Activated naive CD4-positive, alpha-beta T cell treated with anti-CD3 and anti-CD28 coated beads for 36 hours (primary cell): ENCODE data around the gene ABCD1. TPM values are rescaled to one million over a fixed set of nuclear protein-coding genes. Genes with fewer than 3 reads are reported as not detected.

Experiments used
- CTCF ChIA-PET: fragments of 350-600 bp; sonication (Branson Sonifier 250); formaldehyde crosslinking; loops from one replicate; lab custom pipeline; 2021; ENCODE audit warnings: antibody characterized with exemption; lab: Charles Lee
- DNase-seq: peaks from one replicate; pipeline ENCODE4 v3.0.0-alpha.2; 2020
- H3K27ac Mint-ChIP-seq: one replicate; pipeline ENCODE4 v1.8.0; 2021; ENCODE audit warnings: mild to moderate bottlenecking, mixed read lengths
- H3K27me3 Mint-ChIP-seq: one replicate; pipeline ENCODE4 v1.8.0; 2021; ENCODE audit warnings: low read depth, mixed read lengths
- H3K36me3 Mint-ChIP-seq: one replicate; pipeline ENCODE4 v1.8.0; 2021; ENCODE audit warnings: low read depth, mixed read lengths
- H3K4me1 Mint-ChIP-seq: one replicate; pipeline ENCODE4 v1.8.0; 2021; ENCODE audit warnings: low read depth, mixed read lengths
- H3K4me3 Mint-ChIP-seq: one replicate; pipeline ENCODE4 v1.8.0; 2021; ENCODE audit warnings: mild to moderate bottlenecking, moderate library complexity, mixed read lengths
- H3K9me3 Mint-ChIP-seq: one replicate; pipeline ENCODE4 v1.8.0; 2021; ENCODE audit warnings: mixed read lengths
- intact Hi-C: fragments of 100-400 bp; cut with micrococcal nuclease; formaldehyde crosslinking; loops from one replicate; pipeline ENCODE4 v1.15.1; 2023
- total RNA-seq, 2 experiments: library from RNA; stranded (reverse); gene quantifications; one replicate each; pipeline ENCODE4 v1.2.3, GENCODE V29; 2021

Gene ABCD1
- total RNA-seq, 2 experiments from 2014 or later = 2.5 to 3.4 TPM

DNA sequence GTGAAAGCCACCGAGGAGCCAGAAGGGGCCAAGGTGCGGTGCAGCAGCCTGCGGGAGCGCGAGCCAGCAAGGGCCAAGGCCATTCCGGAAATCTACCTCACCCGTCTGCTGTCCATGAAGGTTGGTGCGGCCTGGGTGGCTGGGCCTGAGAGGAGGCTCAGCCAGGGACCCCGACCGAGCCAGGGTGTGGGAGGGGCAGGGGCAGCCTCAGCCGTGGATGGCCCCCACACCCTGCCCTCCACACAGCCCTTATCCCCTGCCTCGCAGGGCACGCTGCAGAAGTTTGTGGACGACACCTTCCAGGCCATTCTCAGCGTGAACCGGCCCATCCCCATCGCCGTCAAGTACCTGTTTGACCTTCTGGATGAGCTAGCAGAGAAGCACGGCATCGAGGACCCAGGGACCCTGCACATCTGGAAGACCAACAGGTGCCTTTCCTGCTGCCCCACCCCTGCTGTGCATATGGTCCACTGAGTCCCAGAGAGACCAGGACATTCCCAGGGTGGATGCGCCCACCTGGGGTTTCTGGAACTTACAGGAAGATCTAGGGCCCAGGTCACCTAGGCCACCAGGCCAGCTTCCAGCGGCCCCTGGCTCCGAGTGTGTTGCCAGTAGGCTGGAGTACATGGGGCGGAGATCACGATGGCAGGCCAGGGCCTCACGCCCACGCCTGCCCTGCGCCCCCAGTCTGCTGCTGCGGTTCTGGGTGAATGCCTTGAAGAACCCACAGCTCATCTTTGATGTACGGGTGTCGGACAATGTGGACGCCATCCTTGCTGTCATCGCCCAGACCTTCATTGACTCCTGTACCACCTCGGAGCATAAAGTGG is 52.8 kb downstream of the ABCD1 start:
- no peak overlapping the region for H3K4me3 Mint-ChIP-seq
- intact Hi-C loops = no loop called here
- H3K27me3 Mint-ChIP-seq = peaks cover 5% of the 10 kb centered on the region
- no peaks in the 10 kb centered on the region for H3K9me3 Mint-ChIP-seq
- H3K4me1 Mint-ChIP-seq = peaks cover 8% of the 10 kb centered on the region
- H3K27ac Mint-ChIP-seq = no peak overlapping the region
- CTCF ChIA-PET = interaction anchor here (0.7 kb wide), 1 partner anchor 172 kb away, joined by 3 read pairs; no protein-coding TSS in a partner anchor
- DNase-seq = no peak
- no peaks in the 10 kb centered on the region for H3K36me3 Mint-ChIP-seq

GRCh38 chrX:153778181-153778580 is 53.5 kb downstream of the ABCD1 start:
- no peak overlapping the region for H3K4me3 Mint-ChIP-seq
- no peaks in the 10 kb centered on the region for H3K36me3 Mint-ChIP-seq
- no peaks in the 10 kb centered on the region for H3K9me3 Mint-ChIP-seq
- CTCF ChIA-PET = interaction anchor here (0.7 kb wide), 1 partner anchor 171 kb away, joined by 3 read pairs; no protein-coding TSS in a partner anchor
- H3K27ac Mint-ChIP-seq = no peak overlapping the region
- peaks cover 5% of the 10 kb centered on the region for H3K27me3 Mint-ChIP-seq
- DNase-seq = no peak
- intact Hi-C loops = no loop called here
- H3K4me1 Mint-ChIP-seq = peaks cover 8% of the 10 kb centered on the region

- Mint-ChIP-seq H3K27ac (no peak overlapping the region), H3K27me3 (peaks cover 5% of the 10 kb centered on the region), H3K4me1 (peaks cover 8% of the 10 kb centered on the region), H3K9me3 (no peaks in the 10 kb centered on the region), H3K4me3 (no peak overlapping the region), H3K36me3 (no peaks in the 10 kb centered on the region)
- DNase-seq = no peak
- CTCF ChIA-PET = no interaction called here
- intact Hi-C loops = no loop called here
Observed at GRCh38 chrX:153778684-153779101, 54.0 kb downstream of the ABCD1 start.

- H3K27me3 Mint-ChIP-seq = peaks cover 5% of the 10 kb centered on the region
- no peaks in the 10 kb centered on the region for H3K9me3 Mint-ChIP-seq
- no peak overlapping the region for H3K27ac Mint-ChIP-seq
- no peak for DNase-seq
- CTCF ChIA-PET = interaction anchor here (0.8 kb wide), 1 partner anchor 114 kb away, joined by 5 read pairs; no protein-coding TSS in a partner anchor
- no peaks in the 10 kb centered on the region for H3K36me3 Mint-ChIP-seq
- intact Hi-C loops = no loop called here
- no peak overlapping the region for H3K4me3 Mint-ChIP-seq
- H3K4me1 Mint-ChIP-seq = peaks cover 8% of the 10 kb centered on the region
Observed at GRCh38 chrX:153779891-153780677, 55.4 kb downstream of the ABCD1 start.

- peaks cover 8% of the 10 kb centered on the region for H3K4me1 Mint-ChIP-seq
- intact Hi-C loops = no loop called here
- H3K36me3 Mint-ChIP-seq = no peaks in the 10 kb centered on the region
- no peak within 1 kb of the TSS for H3K4me3 Mint-ChIP-seq
- no peak within 1 kb of the TSS for H3K27ac Mint-ChIP-seq
- no peaks in the 10 kb centered on the region for H3K9me3 Mint-ChIP-seq
- peaks cover 5% of the 10 kb centered on the region for H3K27me3 Mint-ChIP-seq
- no peak for DNase-seq
- CTCF ChIA-PET = interaction anchor here (0.6 kb wide), 1 partner anchor 172 kb away, joined by 3 read pairs; no protein-coding TSS in a partner anchor
Observed at GRCh38 chrX:153780678-153781427, 56.2 kb downstream of the ABCD1 start, which contains the start of gene SRPK3. Gene SRPK3, plus strand, starts transcription at chrX:153781041. Its CDS starts 46 bp downstream, at chrX:153781087.

- CTCF ChIA-PET = interaction anchor here (0.6 kb wide), 1 partner anchor 172 kb away, joined by 3 read pairs; no protein-coding TSS in a partner anchor
Observed at GRCh38 chrX:153781428-153782047, 56.9 kb downstream of the ABCD1 start.

GRCh38 chrX:153782313-153782712 is 57.7 kb downstream of the ABCD1 start:
- Mint-ChIP-seq H3K27ac (no peak overlapping the region), H3K4me1 (peaks cover 8% of the 10 kb centered on the region), H3K9me3 (no peaks in the 10 kb centered on the region), H3K36me3 (no peaks in the 10 kb centered on the region), H3K27me3 (peaks cover 5% of the 10 kb centered on the region), H3K4me3 (no peak overlapping the region)
- no peak for DNase-seq
- intact Hi-C loops = no loop called here
- CTCF ChIA-PET = no interaction called here

More at GRCh38 chrX:153781428-153782047, 56.9 kb downstream of the ABCD1 start:
- intact Hi-C loops = no loop called here
- Mint-ChIP-seq H3K4me1 (peaks cover 8% of the 10 kb centered on the region), H3K27ac (no peak overlapping the region), H3K9me3 (no peaks in the 10 kb centered on the region), H3K4me3 (no peak overlapping the region), H3K27me3 (peaks cover 5% of the 10 kb centered on the region), H3K36me3 (no peaks in the 10 kb centered on the region)
- no peak for DNase-seq

DNA sequence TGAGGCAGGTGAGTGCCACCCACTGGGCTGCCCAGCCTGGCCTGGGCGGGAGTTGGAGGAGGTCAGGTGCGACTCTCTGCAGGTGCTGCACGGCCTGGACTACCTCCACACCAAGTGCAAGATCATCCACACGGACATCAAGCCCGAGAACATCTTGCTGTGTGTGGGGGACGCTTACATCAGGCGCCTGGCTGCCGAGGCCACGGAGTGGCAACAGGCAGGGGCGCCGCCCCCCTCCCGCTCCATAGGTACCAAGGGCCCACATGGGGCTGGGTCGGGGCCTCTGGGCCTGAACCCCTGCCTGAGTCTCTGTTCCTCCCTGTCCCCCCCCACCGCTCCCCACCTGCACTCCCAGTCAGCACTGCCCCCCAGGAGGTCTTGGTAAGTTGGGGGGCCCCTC is 58.2 kb downstream of the ABCD1 start:
- CTCF ChIA-PET = no interaction called here
- no peak overlapping the region for H3K4me3 Mint-ChIP-seq
- H3K9me3 Mint-ChIP-seq = no peaks in the 10 kb centered on the region
- peaks cover 8% of the 10 kb centered on the region for H3K4me1 Mint-ChIP-seq
- peaks cover 5% of the 10 kb centered on the region for H3K27me3 Mint-ChIP-seq
- no peak for DNase-seq
- intact Hi-C loops = no loop called here
- no peak overlapping the region for H3K27ac Mint-ChIP-seq
- no peaks in the 10 kb centered on the region for H3K36me3 Mint-ChIP-seq

DNA sequence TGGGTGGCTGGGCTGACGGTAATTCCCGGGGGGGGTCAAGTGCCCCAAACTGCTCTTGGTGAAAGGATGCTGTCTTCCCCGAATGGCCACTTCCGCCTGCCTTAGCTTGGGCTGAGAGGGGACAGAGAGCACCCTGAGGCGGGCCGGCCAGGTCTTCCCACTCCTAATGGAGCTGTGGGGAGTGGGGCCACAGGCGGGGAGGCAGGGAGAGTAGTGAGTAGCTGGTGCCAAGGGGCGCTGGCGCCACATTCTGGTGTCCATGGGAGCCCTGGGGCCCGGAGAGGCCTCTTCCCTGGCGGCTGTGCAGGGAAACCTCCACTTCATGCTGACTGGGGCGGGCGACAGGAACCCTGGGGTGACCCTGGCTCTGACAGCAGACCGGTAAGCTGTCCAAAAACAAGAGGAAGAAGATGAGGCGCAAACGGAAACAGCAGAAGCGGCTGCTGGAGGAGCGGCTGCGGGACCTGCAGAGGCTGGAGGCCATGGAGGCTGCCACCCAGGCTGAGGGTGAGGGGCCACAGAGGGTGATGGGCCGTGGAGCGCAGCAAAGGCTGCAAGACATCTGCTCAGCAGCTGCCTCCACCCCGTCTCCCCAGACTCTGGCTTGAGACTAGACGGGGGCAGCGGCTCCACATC is 58.8 kb downstream of the ABCD1 start:
- CTCF ChIA-PET = no interaction called here
- Mint-ChIP-seq H3K9me3 (no peaks in the 10 kb centered on the region), H3K4me1 (peaks cover 8% of the 10 kb centered on the region), H3K27ac (no peak overlapping the region), H3K27me3 (peaks cover 5% of the 10 kb centered on the region), H3K36me3 (no peaks in the 10 kb centered on the region), H3K4me3 (no peak overlapping the region)
- intact Hi-C loops = no loop called here
- DNase-seq = no peak

DNA sequence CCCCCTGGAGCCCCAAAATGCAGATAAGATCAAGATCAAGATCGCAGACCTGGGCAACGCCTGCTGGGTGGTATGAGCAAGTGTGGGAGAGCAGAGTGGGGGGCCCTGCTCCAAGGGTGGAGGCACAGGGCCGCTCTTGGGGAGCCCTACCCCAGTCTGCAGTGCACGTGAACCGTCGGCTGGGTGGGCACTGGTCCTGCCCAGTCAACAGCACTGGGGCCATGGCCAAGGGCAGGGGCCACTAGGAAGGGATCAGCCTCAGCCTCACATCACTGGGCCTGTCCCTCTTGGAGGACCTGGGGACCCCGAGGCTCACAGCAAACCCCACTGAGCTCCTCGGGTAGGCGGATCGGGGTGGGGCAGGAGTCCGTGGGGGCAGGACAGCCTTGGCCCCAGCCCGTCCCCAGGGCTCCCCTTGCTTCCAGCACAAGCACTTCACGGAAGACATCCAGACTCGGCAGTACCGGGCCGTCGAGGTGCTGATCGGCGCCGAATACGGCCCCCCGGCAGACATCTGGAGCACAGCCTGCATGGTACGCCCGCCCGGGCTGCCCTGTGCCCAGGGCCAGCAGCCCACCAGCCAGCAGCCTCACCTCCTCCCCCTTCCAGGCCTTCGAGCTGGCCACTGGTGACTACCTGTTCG is 59.8 kb downstream of the ABCD1 start:
- no peaks in the 10 kb centered on the region for H3K9me3 Mint-ChIP-seq
- intact Hi-C loops = no loop called here
- H3K36me3 Mint-ChIP-seq = no peaks in the 10 kb centered on the region
- peaks cover 5% of the 10 kb centered on the region for H3K27me3 Mint-ChIP-seq
- DNase-seq = no peak
- peaks cover 8% of the 10 kb centered on the region for H3K4me1 Mint-ChIP-seq
- no peak overlapping the region for H3K27ac Mint-ChIP-seq
- CTCF ChIA-PET = no interaction called here
- no peak overlapping the region for H3K4me3 Mint-ChIP-seq

GRCh38 chrX:153786669-153787068 is 62.0 kb downstream of the ABCD1 start:
- intact Hi-C loops = no loop called here
- Mint-ChIP-seq H3K27ac (no peak overlapping the region), H3K9me3 (no peaks in the 10 kb centered on the region), H3K4me3 (no peak overlapping the region), H3K27me3 (no peaks in the 10 kb centered on the region), H3K4me1 (peaks cover 2% of the 10 kb centered on the region), H3K36me3 (no peaks in the 10 kb centered on the region)
- DNase-seq = no peak
- CTCF ChIA-PET = no interaction called here
